HG02970 (cell line): ENCODE measurements around the gene PCDH12.
A peak's percentile ranks its signal among the peaks of the same experiment; 100 is the strongest.

ENCODE experiments used
- ATAC-seq: cut with Tn5 transposase; IDR thresholded peaks from one replicate; pipeline ENCODE4 v1.9.1; 2021; ENCODE audit warnings: mild to moderate bottlenecking, moderate library complexity, moderate number of reproducible peaks; ENCODE audit not compliant: unreplicated experiment, low FRiP score

PCDH12 gene

GRCh38 chr5:141941307-141941706 lies 16.7 kb downstream of the PCDH12 start:
- no peak for ATAC-seq

GRCh38 chr5:141940695-141941271 lies 17.2 kb downstream of the PCDH12 start:
- no peak for ATAC-seq

GRCh38 chr5:141935538-141935937 lies 22.5 kb downstream of the PCDH12 start:
- no peak for ATAC-seq

- no peak for ATAC-seq
These were observed 23.7 kb downstream of the PCDH12 start for GRCh38 chr5:141934099-141934844.

GRCh38 chr5:141933151-141933550 lies 24.9 kb downstream of the PCDH12 start:
- ATAC-seq = no peak

GRCh38 chr5:141931694-141932093 lies 26.3 kb downstream of the PCDH12 start:
- no peak for ATAC-seq

- ATAC-seq = no peak
These were observed 28.5 kb downstream of the PCDH12 start for GRCh38 chr5:141929398-141930058.

- no peak for ATAC-seq
These were observed 30.0 kb downstream of the PCDH12 start for GRCh38 chr5:141928051-141928450.

GRCh38 chr5:141926434-141926833 lies 31.6 kb downstream of the PCDH12 start:
- ATAC-seq = no peak

- ATAC-seq = peak; percentile 94
These were observed 34.3 kb downstream of the PCDH12 start, which contains the start of gene DELE1 for GRCh38 chr5:141923448-141924313. Gene DELE1 (plus strand): TSS chr5:141923871. CDS start chr5:141923942, 71 bp downstream.

- ATAC-seq = peak; percentile 5
These were observed 35.1 kb downstream of the PCDH12 start for GRCh38 chr5:141922827-141923447.

GRCh38 chr5:141920771-141921170 lies 37.2 kb downstream of the PCDH12 start:
- ATAC-seq = no peak

GRCh38 chr5:141919218-141920119 lies 38.5 kb downstream of the PCDH12 start:
- no peak for ATAC-seq

- ATAC-seq = no peak
These were observed 40.2 kb downstream of the PCDH12 start for GRCh38 chr5:141917760-141918159.

- no peak for ATAC-seq
These were observed 41.5 kb downstream of the PCDH12 start for GRCh38 chr5:141916522-141916921.

GRCh38 chr5:141915881-141916336 lies 42.1 kb downstream of the PCDH12 start:
- no peak for ATAC-seq

GRCh38 chr5:141914797-141915196 lies 43.2 kb downstream of the PCDH12 start:
- no peak for ATAC-seq

GRCh38 chr5:141914199-141914743 lies 43.7 kb downstream of the PCDH12 start:
- peak; percentile 56 for ATAC-seq
